Spinal cord (tissue), 10 donors: ENCODE measurements around the gene DACT2. TPM values are rescaled to one million over a fixed set of nuclear protein-coding genes. Genes with fewer than 3 reads are reported as not detected.
A peak's percentile ranks its signal among the peaks of the same experiment; 100 is the strongest.

Experiments used
- DNase-seq, 6 donors: peaks; one replicate each; pipeline versions ENCODE4 v3.0.0 to v3.0.0-alpha.2; 2013 to 2015; ENCODE audit warnings: low spot score in 6 of 6, low read depth in 4 of 6
- H3K27ac ChIP-seq: one replicate; pipeline ENCODE4 v1.5.1; 2013; ENCODE audit warnings: low read depth, low read length, control low read depth
- H3K27me3 ChIP-seq: one replicate; pipeline ENCODE4 v1.6.1; 2013; ENCODE audit warnings: low read length; ENCODE audit not compliant: control insufficient read depth, insufficient read depth
- H3K36me3 ChIP-seq: one replicate; pipeline ENCODE4 v1.6.1; 2013; ENCODE audit warnings: low read length; ENCODE audit not compliant: control insufficient read depth, insufficient read depth
- H3K4me1 ChIP-seq: one replicate; pipeline ENCODE4 v1.6.1; 2013; ENCODE audit warnings: low read length; ENCODE audit not compliant: control insufficient read depth, insufficient read depth
- H3K4me3 ChIP-seq: one replicate; pipeline ENCODE4 v1.5.1; 2013; ENCODE audit warnings: low read depth, low read length, control low read depth
- H3K9me3 ChIP-seq: one replicate; pipeline ENCODE4 v1.6.1; 2013; ENCODE audit warnings: low read length; ENCODE audit not compliant: control insufficient read depth, insufficient read depth
- WGBS: methylation state at CpG from one replicate; pipeline ENCODE4 v1.1.5; 2013; ENCODE audit warnings: missing lambda C conversion rate; ENCODE audit not compliant: insufficient coverage; 5-methylcytosine and 5-hydroxymethylcytosine counted together
- polyA plus RNA-seq, 2 donors: library from polyadenylated mRNA; unstranded; fragments of 120-200 nt; gene quantifications; one replicate each; pipeline ENCODE4 v1.2.1, GENCODE V29; 2013; ENCODE audit not compliant: insufficient read length in 2 of 2
- total RNA-seq, 2 donors: library from RNA; depleted of rRNA in 1 of 2; stranded (reverse); fragments of 120-200 nt in 1 of 2; fragments of >200 nt in 1 of 2; gene quantifications; one replicate each; pipeline versions ENCODE4 v1.2.3 to v1.2.4, GENCODE V29; 2013 to 2014
- donor health status: healthy.

The DACT2 gene
- total and polyA plus RNA-seq, 4 donors: 3.5 to 11.7 (median 8.2) TPM

- Histone ChIP-seq H3K4me3 (no peak overlapping the region), H3K27me3 (no peaks in the 10 kb centered on the region), H3K9me3 (no peaks in the 10 kb centered on the region), H3K36me3 (no peaks in the 10 kb centered on the region), H3K27ac (no peak overlapping the region), H3K4me1 (peaks cover 6% of the 10 kb centered on the region)
- no peak for DNase-seq
- WGBS: 96% methylated on average over 6 of the region's 9 CpGs
Measured at GRCh38 chr6:168353041-168353440, 33.5 kb upstream of the DACT2 start.

- Histone ChIP-seq H3K36me3 (no peaks in the 10 kb centered on the region), H3K9me3 (no peaks in the 10 kb centered on the region), H3K27me3 (no peaks in the 10 kb centered on the region), H3K27ac (no peak overlapping the region), H3K4me1 (peaks cover 6% of the 10 kb centered on the region), H3K4me3 (no peak overlapping the region)
- peak in 2 of 6 donors; percentile 36 to 57 for DNase-seq
- WGBS: 40% methylated on average over 1 of the region's 5 CpGs
Measured at GRCh38 chr6:168352096-168352495, 32.5 kb upstream of the DACT2 start.

- H3K36me3 ChIP-seq: no peaks in the 10 kb centered on the region
- no peak for DNase-seq
- H3K27me3 ChIP-seq: no peaks in the 10 kb centered on the region
- no peaks in the 10 kb centered on the region for H3K9me3 ChIP-seq
- H3K4me3 ChIP-seq: no peak overlapping the region
- H3K27ac ChIP-seq: no peak overlapping the region
- H3K4me1 ChIP-seq: no peaks in the 10 kb centered on the region
- 74% methylated on average over 4 of the region's 4 CpGs for WGBS
Measured at GRCh38 chr6:168349718-168350210, 30.2 kb upstream of the DACT2 start.

GRCh38 chr6:168348186-168348585 is 28.6 kb upstream of the DACT2 start:
- Histone ChIP-seq H3K4me1 (no peaks in the 10 kb centered on the region), H3K9me3 (no peaks in the 10 kb centered on the region), H3K36me3 (no peaks in the 10 kb centered on the region), H3K27ac (no peak overlapping the region), H3K4me3 (no peak overlapping the region), H3K27me3 (no peaks in the 10 kb centered on the region)
- 83% methylated on average over 5 of the region's 8 CpGs for WGBS
- no peak for DNase-seq

GRCh38 chr6:168347615-168348014 is 28.0 kb upstream of the DACT2 start:
- no peaks in the 10 kb centered on the region for H3K4me1 ChIP-seq
- no peak for DNase-seq
- 89% methylated on average over 17 of the region's 17 CpGs for WGBS
- no peaks in the 10 kb centered on the region for H3K36me3 ChIP-seq
- H3K4me3 ChIP-seq: no peak overlapping the region
- no peaks in the 10 kb centered on the region for H3K27me3 ChIP-seq
- no peaks in the 10 kb centered on the region for H3K9me3 ChIP-seq
- no peak overlapping the region for H3K27ac ChIP-seq

- no peaks in the 10 kb centered on the region for H3K36me3 ChIP-seq
- H3K27me3 ChIP-seq: no peaks in the 10 kb centered on the region
- no CpG with 5 or more reads among the region's 7 CpGs for WGBS
- H3K4me1 ChIP-seq: no peaks in the 10 kb centered on the region
- H3K27ac ChIP-seq: no peak overlapping the region
- no peak for DNase-seq
- H3K4me3 ChIP-seq: no peak overlapping the region
- no peaks in the 10 kb centered on the region for H3K9me3 ChIP-seq
Measured at GRCh38 chr6:168347053-168347452, 27.5 kb upstream of the DACT2 start.

GRCh38 chr6:168345896-168346754 is 26.5 kb upstream of the DACT2 start:
- WGBS: 80% methylated on average over 25 of the region's 33 CpGs
- Histone ChIP-seq H3K27ac (no peak overlapping the region), H3K4me3 (no peak overlapping the region), H3K36me3 (no peaks in the 10 kb centered on the region), H3K4me1 (no peaks in the 10 kb centered on the region), H3K27me3 (no peaks in the 10 kb centered on the region), H3K9me3 (no peaks in the 10 kb centered on the region)
- DNase-seq: no peak

GRCh38 chr6:168345266-168345665 is 25.7 kb upstream of the DACT2 start:
- Histone ChIP-seq H3K4me1 (no peaks in the 10 kb centered on the region), H3K27ac (no peak overlapping the region), H3K9me3 (no peaks in the 10 kb centered on the region), H3K4me3 (no peak overlapping the region), H3K27me3 (no peaks in the 10 kb centered on the region), H3K36me3 (no peaks in the 10 kb centered on the region)
- 93% methylated on average over 15 of the region's 18 CpGs for WGBS
- no peak for DNase-seq

- 85% methylated on average over 2 of the region's 2 CpGs for WGBS
Measured at GRCh38 chr6:168344338-168344737, 24.8 kb upstream of the DACT2 start.

More at GRCh38 chr6:168344338-168344737, 24.8 kb upstream of the DACT2 start:
- Histone ChIP-seq H3K4me1 (no peaks in the 10 kb centered on the region), H3K27me3 (no peaks in the 10 kb centered on the region), H3K36me3 (no peaks in the 10 kb centered on the region), H3K4me3 (no peak overlapping the region), H3K27ac (no peak overlapping the region), H3K9me3 (no peaks in the 10 kb centered on the region)
- DNase-seq: no peak
